Measurements from ENCODE around the gene SCD5.

- TF ChIP-seq REST (IDR thresholded peaks at IDR 0.05; ENCODE audit: unreplicated experiment) (no peak), CTCF (conservative IDR thresholded peaks at IDR 0.05; ENCODE audit: low read depth in 2 of 2) (no peak), POLR2AphosphoS5 (IDR thresholded peaks at IDR 0.05; ENCODE audit: low read depth) (no peak)
Measured at GRCh38 chr4:82833696-82834313, 35.2 kb upstream of the SCD5 start.

All from GM23338 (cell line).